ENCODE results near the gene POLN. TPM values are rescaled to one million over a fixed set of nuclear protein-coding genes. Genes with fewer than 3 reads are reported as not detected.

POLN gene
- total and polyA plus RNA-seq, 2 of the 4 experiments (the other 2 are of a cell fraction): 0.63 to 0.72 TPM

- in situ Hi-C loops (cut with MboI; ENCODE audit: low sequenced_read_pairs): no loop called here
- H3K4me2 ChIP-seq (ENCODE audit: low read depth, low read length): no peak overlapping the region
- H3K27ac ChIP-seq (ENCODE audit: insufficient read depth, low read length): no peak overlapping the region
- H3K79me1 ChIP-seq (ENCODE audit: low read depth in 1 of 2, low read length in 2 of 2): no peaks in the 10 kb centered on the region
- no peak overlapping the region for H2AK5ac ChIP-seq (ENCODE audit: low read depth, low read length)
- DNase-seq (no peak), ATAC-seq (ENCODE audit: low read depth) (no peak)
- H2BK5ac ChIP-seq (ENCODE audit: low read depth, low read length, poor library complexity, severe bottlenecking): no peak overlapping the region
- H3K4ac ChIP-seq (ENCODE audit: low read depth, low read length): no peak overlapping the region
- CTCF ChIA-PET: no interaction called here
- H3K4me1 ChIP-seq (ENCODE audit: control insufficient read depth, insufficient read depth, low read length): peaks cover 1% of the 10 kb centered on the region; the same call in 1 of the 2 replicates
- H3K36me3 ChIP-seq (ENCODE audit: control insufficient read depth, insufficient read depth, low read length): no peaks in the 10 kb centered on the region
- no TSS peak for BruUV-seq (replicated peaks)
- WGBS, 2 experiments (ENCODE audit: extremely low coverage in 2 of 2, insufficient read length in 1 of 2): 11% methylated on average over 44 of the region's 54 CpGs; no CpG with 5 or more reads in 1 of the 2 experiments
- H3K4me3 ChIP-seq (ENCODE audit: insufficient read depth, low read depth, low read length): no peak overlapping the region
- H4K5ac ChIP-seq (ENCODE audit: low read depth, low read length): no peak overlapping the region
- no peak overlapping the region for H3K18ac ChIP-seq (ENCODE audit: low read depth, low read length)
- H2BK15ac ChIP-seq (ENCODE audit: low read depth, low read length): no peak overlapping the region
- POLR2A ChIA-PET (ENCODE audit: unreplicated experiment): no interaction called here
- no peak overlapping the region for H3K23ac ChIP-seq (ENCODE audit: low read depth, low read length)
- H4K20me1 ChIP-seq (ENCODE audit: insufficient read depth, low read length): no peaks in the 10 kb centered on the region
- no peak overlapping the region for H3K9ac ChIP-seq (ENCODE audit: low read depth, low read length)
- no peak overlapping the region for H4K8ac ChIP-seq (ENCODE audit: low read depth in 2 of 2, low read length in 2 of 2)
- intact Hi-C loops (cut with micrococcal nuclease): no loop called here
- H3K9me3 ChIP-seq (ENCODE audit: control insufficient read depth, insufficient read depth, low read length): no peaks in the 10 kb centered on the region; the same call in 1 of the 2 replicates
- no peaks in the 10 kb centered on the region for H3K9me1 ChIP-seq (ENCODE audit: insufficient read depth, low read length)
- no peak overlapping the region for H2BK20ac ChIP-seq (ENCODE audit: low read depth, low read length)
- no peak overlapping the region for H2AK9ac ChIP-seq (replicated peaks; ENCODE audit: low read depth, low read length, poor library complexity)
- TF ChIP-seq RCOR1 (IDR thresholded peaks at IDR 0.05; ENCODE audit: insufficient replicate concordance, low read length) (no peak), POLR2A (IDR thresholded peaks at IDR 0.05; ENCODE audit: low read depth, low read length) (no peak), FOS (IDR thresholded peaks at IDR 0.05; ENCODE audit: low read depth, low read length) (no peak), CTCF (conservative IDR thresholded peaks at IDR 0.05; ENCODE audit: low read depth, low read length) (no peak), CEBPB (IDR thresholded peaks at IDR 0.05; ENCODE audit: low read depth, low read length) (no peak), RAD21 (IDR thresholded peaks at IDR 0.05; ENCODE audit: low read length) (no peak), USF2 (IDR thresholded peaks at IDR 0.05; ENCODE audit: low read depth, low read length) (no peak), MAFK (IDR thresholded peaks at IDR 0.05; ENCODE audit: low read depth, low read length) (no peak), CHD1 (IDR thresholded peaks at IDR 0.05; ENCODE audit: low read depth, low read length) (no peak), RFX5 (IDR thresholded peaks at IDR 0.05; ENCODE audit: low read depth, low read length) (no peak)
- H2BK120ac ChIP-seq (ENCODE audit: low read depth, low read length): no peak overlapping the region
- H2AFZ ChIP-seq (replicated peaks; ENCODE audit: low read length, poor library complexity): no peak overlapping the region
- H3K56ac ChIP-seq (ENCODE audit: extremely low read depth, insufficient read depth, low read length): no peak overlapping the region
- peaks cover 48% of the 10 kb centered on the region for H3K27me3 ChIP-seq (ENCODE audit: control insufficient read depth, insufficient read depth, low read length)
- dilution Hi-C loops (cut with HindIII; ENCODE audit: low sequenced_read_pairs, unreplicated experiment): no loop called here
- H3K14ac ChIP-seq (replicated peaks; ENCODE audit: low read depth, low read length): no peak overlapping the region
- no peak overlapping the region for H4K91ac ChIP-seq (ENCODE audit: insufficient read depth, low read depth, low read length)
Observed at GRCh38 chr4:2060611-2061185, 181.2 kb downstream of the POLN start.

Data from IMR-90 (cell line).